H9 (cell line): ENCODE measurements around the gene CFAP299. TPM values are rescaled to one million over a fixed set of nuclear protein-coding genes. Genes with fewer than 3 reads are reported as not detected.

Source experiments
- DNase-seq: peaks from one replicate; pipeline ENCODE4 v3.0.0-alpha.2; 2017
- H2AFZ ChIP-seq: one replicate; pipeline ENCODE4 v1.6.1; 2013; ENCODE audit warnings: mild to moderate bottlenecking, low read length, control low read depth, moderate library complexity
- H2AK5ac ChIP-seq: 2 replicates; pipeline ENCODE4 v1.6.1; 2013; ENCODE audit warnings: low read length, control low read depth, mixed read lengths; ENCODE audit not compliant: insufficient read length
- H2BK120ac ChIP-seq: one replicate; pipeline ENCODE4 v1.6.1; 2013; ENCODE audit warnings: low read depth, mild to moderate bottlenecking, low read length, control low read depth, inconsistent platforms; ENCODE audit not compliant: poor library complexity, severe bottlenecking
- H2BK12ac ChIP-seq: 2 replicates; pipeline ENCODE4 v1.6.1; 2013; ENCODE audit warnings: low read length, control low read depth, mixed read lengths, low read depth; ENCODE audit not compliant: insufficient read length
- H2BK15ac ChIP-seq: 2 replicates; pipeline ENCODE4 v1.6.1; 2013; ENCODE audit warnings: low read depth, low read length, control low read depth
- H2BK20ac ChIP-seq: one replicate; pipeline ENCODE4 v1.6.1; 2013; ENCODE audit warnings: low read depth, mild to moderate bottlenecking, low read length, control low read depth, inconsistent platforms; ENCODE audit not compliant: poor library complexity, severe bottlenecking
- H2BK5ac ChIP-seq: 2 replicates; pipeline ENCODE4 v1.6.1; 2013; ENCODE audit warnings: low read length, control low read depth, mixed read lengths; ENCODE audit not compliant: insufficient read length
- H3K14ac ChIP-seq: 2 replicates; pipeline ENCODE4 v1.6.1; 2013; ENCODE audit warnings: low read length, control low read depth; ENCODE audit not compliant: insufficient read depth
- H3K18ac ChIP-seq: 2 replicates; pipeline ENCODE4 v1.6.1; 2013; ENCODE audit warnings: low read depth, mild to moderate bottlenecking, mixed read lengths, low read length, control low read depth; ENCODE audit not compliant: insufficient read length
- H3K23ac ChIP-seq: 2 replicates; pipeline ENCODE4 v1.6.1; 2013; ENCODE audit warnings: low read length, control low read depth, mixed read lengths, low read depth; ENCODE audit not compliant: insufficient read length
- H3K23me2 ChIP-seq: 2 replicates; pipeline ENCODE4 v1.6.1; 2013; ENCODE audit warnings: low read depth, mild to moderate bottlenecking, mixed read lengths, low read length, control low read depth; ENCODE audit not compliant: insufficient read length, poor library complexity, severe bottlenecking
- H3K27ac ChIP-seq: 2 replicates; pipeline ENCODE4 v1.5.1; 2013; ENCODE audit warnings: low read length, control low read depth, mixed read lengths, low read depth; ENCODE audit not compliant: insufficient read length
- H3K27me3 ChIP-seq: 2 replicates; pipeline ENCODE4 v1.6.1; 2013; ENCODE audit warnings: low read length, control low read depth, inconsistent platforms; ENCODE audit not compliant: insufficient read depth
- H3K4ac ChIP-seq: 2 replicates; pipeline ENCODE4 v1.6.1; 2013; ENCODE audit warnings: low read depth, mild to moderate bottlenecking, control low read depth, inconsistent platforms, low read length, moderate library complexity
- H3K4me1 ChIP-seq: 2 replicates; pipeline ENCODE4 v1.6.1; 2013; ENCODE audit warnings: low read length, control low read depth, inconsistent platforms; ENCODE audit not compliant: insufficient read depth
- H3K4me2 ChIP-seq: 2 replicates; pipeline ENCODE4 v1.6.1; 2013; ENCODE audit warnings: low read length, control low read depth, mixed read lengths; ENCODE audit not compliant: insufficient read length, insufficient read depth
- H3K56ac ChIP-seq: 2 replicates; pipeline ENCODE4 v1.6.1; 2013; ENCODE audit warnings: low read depth, mild to moderate bottlenecking, mixed read lengths, low read length, control low read depth; ENCODE audit not compliant: insufficient read length
- H3K79me1 ChIP-seq: 2 replicates; pipeline ENCODE4 v1.6.1; 2013; ENCODE audit warnings: low read depth, mild to moderate bottlenecking, moderate library complexity, low read length, control low read depth, inconsistent platforms; ENCODE audit not compliant: insufficient read depth, poor library complexity, severe bottlenecking
- H3K79me2 ChIP-seq: 2 replicates; pipeline ENCODE4 v1.6.1; 2013; ENCODE audit warnings: low read length, control low read depth, inconsistent platforms; ENCODE audit not compliant: insufficient read depth
- H3K9ac ChIP-seq: 2 replicates; pipeline ENCODE4 v1.6.1; 2013; ENCODE audit warnings: low read length, control low read depth, mixed read lengths; ENCODE audit not compliant: insufficient read length; ENCODE audit errors: extremely low read depth
- H3K9me3 ChIP-seq: one replicate; pipeline ENCODE4 v1.6.1; 2013; ENCODE audit warnings: low read depth, low read length, inconsistent platforms; ENCODE audit not compliant: control insufficient read depth
- H3T11ph ChIP-seq: one replicate; pipeline ENCODE4 v1.6.1; 2013; ENCODE audit warnings: mild to moderate bottlenecking, low read length, control low read depth, inconsistent platforms
- H4K20me1 ChIP-seq: one replicate; pipeline ENCODE4 v1.6.1; 2013; ENCODE audit not compliant: control insufficient read depth, insufficient read length, insufficient read depth
- H4K5ac ChIP-seq: 2 replicates; pipeline ENCODE4 v1.6.1; 2013; ENCODE audit warnings: low read depth, mild to moderate bottlenecking, mixed read lengths, low read length, control low read depth; ENCODE audit not compliant: insufficient read length
- H4K8ac ChIP-seq: replicated peaks from 2 replicates; pipeline ENCODE4 v1.6.1; 2013; ENCODE audit warnings: low read length, control low read depth, mixed read lengths, low read depth; ENCODE audit not compliant: insufficient read length
- H4K91ac ChIP-seq: 2 replicates; pipeline ENCODE4 v1.6.1; 2013; ENCODE audit warnings: low read depth, mild to moderate bottlenecking, moderate library complexity, mixed read lengths, low read length, control low read depth; ENCODE audit not compliant: insufficient read length
- H3K27ac Mint-ChIP-seq, 3 experiments: 2 replicates in 2 of 3; 3 replicates in 1 of 3; pipeline ENCODE4 v1.8.0; 2020 to 2021; ENCODE audit warnings: mixed read lengths in 3 of 3, mild to moderate bottlenecking in 1 of 3, moderate library complexity in 1 of 3
- H3K27me3 Mint-ChIP-seq: 2 replicates; pipeline ENCODE4 v1.8.0; 2021; ENCODE audit warnings: low read depth, mild to moderate bottlenecking, moderate library complexity, mixed read lengths
- H3K36me3 Mint-ChIP-seq, 3 experiments: 2 replicates in 2 of 3; 3 replicates in 1 of 3; pipeline ENCODE4 v1.8.0; 2020 to 2021; ENCODE audit warnings: low read depth in 3 of 3, mixed read lengths in 3 of 3; ENCODE audit not compliant: insufficient read depth in 1 of 3
- H3K4me1 Mint-ChIP-seq, 2 experiments: 2 replicates each; pipeline ENCODE4 v1.8.0; 2020; ENCODE audit warnings: mixed read lengths in 2 of 2
- H3K4me3 Mint-ChIP-seq, 2 experiments: 2 replicates in 1 of 2; 3 replicates in 1 of 2; pipeline ENCODE4 v1.8.0; 2020 to 2021; ENCODE audit warnings: mild to moderate bottlenecking in 2 of 2, mixed read lengths in 2 of 2, moderate library complexity in 1 of 2
- H3K9me3 Mint-ChIP-seq, 2 experiments: 2 replicates in 1 of 2; 3 replicates in 1 of 2; pipeline ENCODE4 v1.8.0; 2020; ENCODE audit warnings: mild to moderate bottlenecking in 2 of 2, mixed read lengths in 2 of 2, moderate library complexity in 1 of 2
- WGBS: extraction: QIAGEN DNeasy Blood & Tissue Kit; methylation state at CpG from one replicate; pipeline ENCODE4 v1.1.7; 2013; ENCODE audit warnings: missing lambda C conversion rate, low lambda C conversion rate, mixed read lengths; ENCODE audit not compliant: insufficient read length; ENCODE audit errors: extremely low coverage; 5-methylcytosine and 5-hydroxymethylcytosine counted together
- total RNA-seq: library from RNA; stranded (reverse); gene quantifications from 2 replicates; pipeline ENCODE4 v1.2.1, GENCODE V29; 2021
- TF ChIP-seq, protein P1 (sequence below): fragments of 200-600 bp; sonication (generic); conservative IDR thresholded peaks from 3 replicates; pipeline ENCODE4 v1.8.0; 2021; ENCODE audit warnings: antibody characterized with exemption, mild to moderate bottlenecking

CFAP299 gene
- total RNA-seq, 1 experiment from 2014 or later, result not detected

DNA sequence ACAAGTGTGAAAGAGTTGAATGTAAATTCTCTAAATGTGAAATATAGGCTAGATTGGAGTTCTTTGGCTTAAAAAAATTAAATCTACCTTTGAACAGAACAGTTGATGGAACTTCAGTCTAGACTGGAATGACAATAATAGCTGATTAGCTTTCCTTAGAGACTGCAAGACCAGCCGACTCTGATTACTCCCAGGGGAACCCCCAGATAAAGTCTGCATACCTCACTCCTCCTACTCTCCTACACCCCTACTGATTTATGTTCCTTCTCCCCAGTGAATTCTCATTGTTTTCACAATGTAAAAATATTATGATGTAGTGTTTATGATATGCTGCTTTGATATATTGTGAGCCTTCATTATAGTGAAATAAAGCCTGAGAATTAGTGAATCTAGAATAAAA is 241.3 kb downstream of the CFAP299 start:
- Histone ChIP-seq H2BK20ac (no peak overlapping the region), H4K5ac (no peak overlapping the region), H2AFZ (no peak overlapping the region), H3K4ac (no peak overlapping the region), H2BK120ac (no peak overlapping the region), H3K27me3 (no peaks in the 10 kb centered on the region), H3T11ph (no peak overlapping the region), H3K79me2 (no peaks in the 10 kb centered on the region), H4K20me1 (no peaks in the 10 kb centered on the region), H3K23me2 (no peaks in the 10 kb centered on the region), H4K91ac (no peak overlapping the region), H3K56ac (no peak overlapping the region), H3K79me1 (no peaks in the 10 kb centered on the region), H3K18ac (no peak overlapping the region), H2BK15ac (no peak overlapping the region), H3K23ac (no peak overlapping the region), H3K9me3 (no peaks in the 10 kb centered on the region), H3K4me2 (no peak overlapping the region), H3K14ac (no peak overlapping the region), H2BK12ac (no peak overlapping the region), H2BK5ac (no peak overlapping the region), H3K4me1 (no peaks in the 10 kb centered on the region), H4K8ac (no peak overlapping the region), H3K27ac (no peak overlapping the region), H2AK5ac (no peak overlapping the region), H3K9ac (no peak overlapping the region)
- Mint-ChIP-seq H3K4me1 (no peaks in the 10 kb centered on the region), H3K27me3 (no peaks in the 10 kb centered on the region), H3K36me3 (no peaks in the 10 kb centered on the region; a peak in 1 of 7 replicates), H3K9me3 (peaks cover 0 to 7% of the 10 kb centered on the region in 2 experiments; a peak in 2 of 5 replicates), H3K27ac (no peak overlapping the region; a peak in 1 of 7 replicates), H3K4me3 (no peak overlapping the region)
- no CpG with 5 or more reads among the region's 1 CpG for WGBS
- TF ChIP-seq, protein P1, sequence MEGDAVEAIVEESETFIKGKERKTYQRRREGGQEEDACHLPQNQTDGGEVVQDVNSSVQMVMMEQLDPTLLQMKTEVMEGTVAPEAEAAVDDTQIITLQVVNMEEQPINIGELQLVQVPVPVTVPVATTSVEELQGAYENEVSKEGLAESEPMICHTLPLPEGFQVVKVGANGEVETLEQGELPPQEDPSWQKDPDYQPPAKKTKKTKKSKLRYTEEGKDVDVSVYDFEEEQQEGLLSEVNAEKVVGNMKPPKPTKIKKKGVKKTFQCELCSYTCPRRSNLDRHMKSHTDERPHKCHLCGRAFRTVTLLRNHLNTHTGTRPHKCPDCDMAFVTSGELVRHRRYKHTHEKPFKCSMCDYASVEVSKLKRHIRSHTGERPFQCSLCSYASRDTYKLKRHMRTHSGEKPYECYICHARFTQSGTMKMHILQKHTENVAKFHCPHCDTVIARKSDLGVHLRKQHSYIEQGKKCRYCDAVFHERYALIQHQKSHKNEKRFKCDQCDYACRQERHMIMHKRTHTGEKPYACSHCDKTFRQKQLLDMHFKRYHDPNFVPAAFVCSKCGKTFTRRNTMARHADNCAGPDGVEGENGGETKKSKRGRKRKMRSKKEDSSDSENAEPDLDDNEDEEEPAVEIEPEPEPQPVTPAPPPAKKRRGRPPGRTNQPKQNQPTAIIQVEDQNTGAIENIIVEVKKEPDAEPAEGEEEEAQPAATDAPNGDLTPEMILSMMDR, result no peak
- no peak for DNase-seq
